ENCODE data around the gene FGD2. TPM values are rescaled to one million over a fixed set of nuclear protein-coding genes. Genes with fewer than 3 reads are reported as not detected.
A peak's percentile ranks its signal among the peaks of the same experiment; 100 is the strongest.

Gene FGD2
- total and polyA plus RNA-seq, 2 of the 4 experiments (the other 2 are of a cell fraction) = 0.07 TPM; not detected in 1

DNA sequence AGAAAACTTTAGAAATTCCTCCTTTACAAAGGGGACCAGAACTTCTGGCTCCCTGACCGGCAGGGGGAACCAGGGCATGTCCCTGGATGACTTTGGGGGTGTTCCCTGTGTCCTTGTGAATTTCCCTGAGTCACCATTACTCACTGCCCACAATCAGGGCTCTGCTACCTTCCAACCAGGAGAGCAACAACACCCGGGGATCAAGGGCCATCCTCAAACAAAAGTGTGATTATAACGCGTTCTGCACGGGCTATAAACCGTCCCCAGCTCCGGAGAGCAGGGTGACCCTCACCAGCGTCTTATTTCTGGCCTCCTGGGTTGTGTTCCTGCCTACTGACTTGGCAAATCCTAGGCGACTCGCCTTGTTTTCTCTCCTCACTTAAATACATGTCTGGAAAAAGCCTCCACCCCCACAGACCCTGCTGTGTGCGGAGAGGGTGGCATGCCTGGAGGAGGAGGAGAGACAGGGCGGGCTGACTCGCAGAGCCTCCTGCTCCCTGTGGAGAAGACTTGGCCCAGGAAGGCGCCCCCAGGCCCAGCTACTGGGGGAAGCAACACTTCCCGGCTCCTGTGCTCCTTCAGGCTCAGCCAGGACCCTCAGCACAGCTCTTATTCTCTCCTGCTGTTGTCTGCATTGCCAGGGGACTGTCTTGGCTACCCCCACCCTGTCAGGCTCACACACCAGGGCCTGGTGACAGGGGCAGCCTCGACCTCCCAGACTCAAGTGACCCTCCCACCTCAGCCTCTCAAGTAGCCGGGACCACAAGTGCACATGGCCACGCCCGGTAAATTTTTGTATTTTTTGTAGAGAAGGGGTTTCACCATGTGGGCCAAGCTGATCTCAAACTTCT lies 54.1 kb downstream of the FGD2 start:
- peak overlapping the region; percentile 100 for H2AK5ac ChIP-seq (ENCODE audit: low read depth, low read length)
- H3K9ac ChIP-seq (ENCODE audit: low read depth, low read length) = peak overlapping the region; percentile 45
- ChIA-PET POLR2A (ENCODE audit: unreplicated experiment) (no interaction called here), CTCF (interaction anchor here (0.7 to 1.8 kb wide), 3 partner anchors 71 to 111 kb away, joined by 3 to 6 read pairs (median 6); no protein-coding TSS in a partner anchor)
- ATAC-seq (ENCODE audit: low read depth) (peak; percentile 88), DNase-seq (peak; percentile 97)
- H3K18ac ChIP-seq (ENCODE audit: low read depth, low read length) = peak overlapping the region; percentile 52
- H3K36me3 ChIP-seq (ENCODE audit: control insufficient read depth, insufficient read depth, low read length) = no peaks in the 10 kb centered on the region
- H3K79me1 ChIP-seq (ENCODE audit: low read depth in 1 of 2, low read length in 2 of 2) = peaks cover 0 to 3% of the 10 kb centered on the region in 2 experiments; a peak in 1 of 4 replicates
- H3K4me1 ChIP-seq (ENCODE audit: control insufficient read depth, insufficient read depth, low read length) = peaks cover 12% of the 10 kb centered on the region
- dilution Hi-C loops (cut with HindIII; ENCODE audit: low sequenced_read_pairs, unreplicated experiment) (no loop called here), in situ Hi-C loops (cut with MboI; ENCODE audit: low sequenced_read_pairs) (loop anchor here (10.0 kb wide), 1 partner anchor 145 kb away; no protein-coding TSS in a partner anchor), intact Hi-C loops (cut with micrococcal nuclease) (loop anchor here (1.0 to 2.0 kb wide), 3 partner anchors 43 to 113 kb away; no protein-coding TSS in a partner anchor)
- peak overlapping the region; percentile 94 for H3K14ac ChIP-seq (replicated peaks; ENCODE audit: low read depth, low read length)
- H2BK5ac ChIP-seq (ENCODE audit: low read depth, low read length, poor library complexity, severe bottlenecking) = peak overlapping the region; percentile 87
- peak overlapping the region; percentile 98 for H3K4ac ChIP-seq (ENCODE audit: low read depth, low read length)
- H3K27me3 ChIP-seq (ENCODE audit: control insufficient read depth, insufficient read depth, low read length) = no peaks in the 10 kb centered on the region
- H3K9me3 ChIP-seq (ENCODE audit: control insufficient read depth, insufficient read depth, low read length) = no peaks in the 10 kb centered on the region
- no TSS peak for BruUV-seq (replicated peaks)
- peak overlapping the region; percentile 95 for H2BK20ac ChIP-seq (ENCODE audit: low read depth, low read length)
- H4K91ac ChIP-seq (ENCODE audit: insufficient read depth, low read depth, low read length) = peak overlapping the region; percentile 97
- H2AFZ ChIP-seq (replicated peaks; ENCODE audit: low read length, poor library complexity) = peak overlapping the region; percentile 95
- H3K23ac ChIP-seq (ENCODE audit: low read depth, low read length) = peak overlapping the region; percentile 93
- no peaks in the 10 kb centered on the region for H4K20me1 ChIP-seq (ENCODE audit: insufficient read depth, low read length)
- peak overlapping the region; percentile 90 to 92 for H4K8ac ChIP-seq (ENCODE audit: low read depth in 2 of 2, low read length in 2 of 2)
- peak overlapping the region; percentile 81 for H3K27ac ChIP-seq (ENCODE audit: insufficient read depth, low read length)
- peaks cover 15% of the 10 kb centered on the region for H3K9me1 ChIP-seq (ENCODE audit: insufficient read depth, low read length)
- H2BK120ac ChIP-seq (ENCODE audit: low read depth, low read length) = peak overlapping the region; percentile 97
- WGBS, 2 experiments (ENCODE audit: extremely low coverage in 2 of 2, insufficient read length in 1 of 2) = 3% methylated on average over 8 of the region's 19 CpGs; no CpG with 5 or more reads in 1 of the 2 experiments
- H2BK15ac ChIP-seq (ENCODE audit: low read depth, low read length) = peak overlapping the region; percentile 63
- H4K5ac ChIP-seq (ENCODE audit: low read depth, low read length) = peak overlapping the region; percentile 44
- H3K4me3 ChIP-seq (ENCODE audit: insufficient read depth, low read depth, low read length) = peak overlapping the region; percentile 1; the same call in 1 of the 2 replicates
- peak overlapping the region; percentile 89 for H3K56ac ChIP-seq (ENCODE audit: extremely low read depth, insufficient read depth, low read length)
- peak overlapping the region; percentile 92 for H2AK9ac ChIP-seq (replicated peaks; ENCODE audit: low read depth, low read length, poor library complexity)
- peak overlapping the region; percentile 62 for H3K4me2 ChIP-seq (ENCODE audit: low read depth, low read length)
- TF ChIP-seq RAD21 (IDR thresholded peaks at IDR 0.05; ENCODE audit: low read length) = peak; percentile 87
- TF ChIP-seq SMC3 (IDR thresholded peaks at IDR 0.05; ENCODE audit: low read depth, low read length) = peak; percentile 87
- TF ChIP-seq POLR2A (IDR thresholded peaks at IDR 0.05; ENCODE audit: low read depth, low read length) = peak; percentile 63; the same call in 1 of the 2 replicates
- TF ChIP-seq MAZ (IDR thresholded peaks at IDR 0.05; ENCODE audit: borderline replicate concordance, low read depth, low read length) = peak; percentile 37
- TF ChIP-seq MAFK (IDR thresholded peaks at IDR 0.05; ENCODE audit: low read depth, low read length) = peak; percentile 78
- TF ChIP-seq, protein P1, sequence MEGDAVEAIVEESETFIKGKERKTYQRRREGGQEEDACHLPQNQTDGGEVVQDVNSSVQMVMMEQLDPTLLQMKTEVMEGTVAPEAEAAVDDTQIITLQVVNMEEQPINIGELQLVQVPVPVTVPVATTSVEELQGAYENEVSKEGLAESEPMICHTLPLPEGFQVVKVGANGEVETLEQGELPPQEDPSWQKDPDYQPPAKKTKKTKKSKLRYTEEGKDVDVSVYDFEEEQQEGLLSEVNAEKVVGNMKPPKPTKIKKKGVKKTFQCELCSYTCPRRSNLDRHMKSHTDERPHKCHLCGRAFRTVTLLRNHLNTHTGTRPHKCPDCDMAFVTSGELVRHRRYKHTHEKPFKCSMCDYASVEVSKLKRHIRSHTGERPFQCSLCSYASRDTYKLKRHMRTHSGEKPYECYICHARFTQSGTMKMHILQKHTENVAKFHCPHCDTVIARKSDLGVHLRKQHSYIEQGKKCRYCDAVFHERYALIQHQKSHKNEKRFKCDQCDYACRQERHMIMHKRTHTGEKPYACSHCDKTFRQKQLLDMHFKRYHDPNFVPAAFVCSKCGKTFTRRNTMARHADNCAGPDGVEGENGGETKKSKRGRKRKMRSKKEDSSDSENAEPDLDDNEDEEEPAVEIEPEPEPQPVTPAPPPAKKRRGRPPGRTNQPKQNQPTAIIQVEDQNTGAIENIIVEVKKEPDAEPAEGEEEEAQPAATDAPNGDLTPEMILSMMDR (conservative IDR thresholded peaks at IDR 0.05; ENCODE audit: low read depth, low read length) = peak; percentile 86
- TF ChIP-seq BHLHE40 (IDR thresholded peaks at IDR 0.05; ENCODE audit: low read depth, low read length) = peak; percentile 92
- peak; percentile 94 for TF ChIP-seq FOS (IDR thresholded peaks at IDR 0.05; ENCODE audit: low read depth, low read length)
- TF ChIP-seq CHD1 (IDR thresholded peaks at IDR 0.05; ENCODE audit: low read depth, low read length) = no peak
- TF ChIP-seq, protein P2, sequence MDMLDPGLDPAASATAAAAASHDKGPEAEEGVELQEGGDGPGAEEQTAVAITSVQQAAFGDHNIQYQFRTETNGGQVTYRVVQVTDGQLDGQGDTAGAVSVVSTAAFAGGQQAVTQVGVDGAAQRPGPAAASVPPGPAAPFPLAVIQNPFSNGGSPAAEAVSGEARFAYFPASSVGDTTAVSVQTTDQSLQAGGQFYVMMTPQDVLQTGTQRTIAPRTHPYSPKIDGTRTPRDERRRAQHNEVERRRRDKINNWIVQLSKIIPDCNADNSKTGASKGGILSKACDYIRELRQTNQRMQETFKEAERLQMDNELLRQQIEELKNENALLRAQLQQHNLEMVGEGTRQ (IDR thresholded peaks at IDR 0.05; ENCODE audit: low read depth, low read length) = no peak
- no peak for TF ChIP-seq RFX5 (IDR thresholded peaks at IDR 0.05; ENCODE audit: low read depth, low read length)
- TF ChIP-seq RCOR1 (IDR thresholded peaks at IDR 0.05; ENCODE audit: insufficient replicate concordance, low read length) = peak; percentile 71
- TF ChIP-seq MXI1 (IDR thresholded peaks at IDR 0.05; ENCODE audit: borderline replicate concordance, low read depth, low read length) = no peak
- TF ChIP-seq NFE2L2 (IDR thresholded peaks at IDR 0.05; ENCODE audit: low read depth, low read length) = peak; percentile 98
